Retinal pigment epithelial cell (primary cell): ENCODE measurements around the gene OR2F2.

Experiments used
- DNase-seq: peaks from one replicate; pipeline ENCODE4 v3.0.0-alpha.2; 2010; ENCODE audit warnings: low read depth
- H3K4me3 ChIP-seq: 2 replicates; pipeline ENCODE4 v1.5.1; 2011; ENCODE audit warnings: mild to moderate bottlenecking, low read length, control low read depth, moderate library complexity
- CTCF ChIP-seq: conservative IDR thresholded peaks from 2 replicates; pipeline ENCODE4 v1.5.1; 2011; ENCODE audit warnings: low read depth, low read length, control low read depth, inconsistent platforms

Gene OR2F2

GRCh38 chr7:143978585-143978984 is 43.6 kb downstream of the OR2F2 start:
- no peak for TF ChIP-seq CTCF
- H3K4me3 ChIP-seq = no peak overlapping the region
- no peak for DNase-seq

- no peak for TF ChIP-seq CTCF
- DNase-seq = peak; percentile 33
- H3K4me3 ChIP-seq = no peak overlapping the region
Observed at GRCh38 chr7:143979359-143979758, 44.3 kb downstream of the OR2F2 start.

- TF ChIP-seq CTCF = no peak
- DNase-seq = no peak
- no peak overlapping the region for H3K4me3 ChIP-seq
Observed at GRCh38 chr7:143979998-143980397, 45.0 kb downstream of the OR2F2 start.

GRCh38 chr7:143980746-143981510 is 45.9 kb downstream of the OR2F2 start:
- no peak overlapping the region for H3K4me3 ChIP-seq
- TF ChIP-seq CTCF = no peak
- DNase-seq = no peak

- TF ChIP-seq CTCF = no peak
Observed at GRCh38 chr7:143983960-143984359, 48.9 kb downstream of the OR2F2 start.

More at GRCh38 chr7:143983960-143984359, 48.9 kb downstream of the OR2F2 start:
- DNase-seq = no peak
- no peak overlapping the region for H3K4me3 ChIP-seq
